Anterior cingulate cortex (tissue), 58 donors: ENCODE results near the gene NAGK.
"Not testable (repeated sequence)": the region's sequence is repeated elsewhere in the genome, so short reads cannot be mapped to it uniquely, and the experiment has no call there.

Experiments
- DNase-seq, 58 donors: peaks; one replicate each; lab custom pipeline; 2025; lab: John Stamatoyannopoulos, UW

Gene NAGK

GRCh38 chr2:71068218-71069035, at the start of gene NAGK:
TSS of gene NAGK (plus strand) at chr2:71068648. CDS start at chr2:71068684, 36 bp downstream.
- DNase-seq: peak; percentile 85 to 100 (median 98)

GRCh38 chr2:71019989-71020388, 48.5 kb upstream of the NAGK start:
- not testable (repeated sequence) for DNase-seq

- DNase-seq: not testable (repeated sequence)
Measured at GRCh38 chr2:71021394-71021793, 47.1 kb upstream of the NAGK start.

GRCh38 chr2:71023553-71024243, 44.8 kb upstream of the NAGK start:
- not testable (repeated sequence) for DNase-seq

GRCh38 chr2:71036296-71036695, 32.2 kb upstream of the NAGK start:
- DNase-seq: not testable (repeated sequence)

- DNase-seq: no peak
Measured at GRCh38 chr2:71042287-71042686, 26.2 kb upstream of the NAGK start.

GRCh38 chr2:71043531-71044407, 24.7 kb upstream of the NAGK start:
- DNase-seq: no peak

GRCh38 chr2:71045151-71045550, 23.3 kb upstream of the NAGK start:
- DNase-seq: no peak

- no peak for DNase-seq
Measured at GRCh38 chr2:71045865-71046548, 22.4 kb upstream of the NAGK start.

- no peak for DNase-seq
Measured at GRCh38 chr2:71048096-71048495, 20.4 kb upstream of the NAGK start.

- DNase-seq: not testable (repeated sequence)
Measured at GRCh38 chr2:71049704-71050360, 18.6 kb upstream of the NAGK start.

GRCh38 chr2:71055206-71055740, 13.2 kb upstream of the NAGK start:
- DNase-seq: not testable (repeated sequence)

- no peak for DNase-seq
Measured at GRCh38 chr2:71060211-71060610, 8.2 kb upstream of the NAGK start.

- peak in 32 of 58 donors; percentile 7 to 86 (median 34) for DNase-seq
Measured at GRCh38 chr2:71060871-71061270, 7.6 kb upstream of the NAGK start.

- DNase-seq: no peak
Measured at GRCh38 chr2:71063216-71063615, 5.2 kb upstream of the NAGK start.

- DNase-seq: no peak
Measured at GRCh38 chr2:71064110-71064611, 4.3 kb upstream of the NAGK start.

- DNase-seq: peak in 1 of 58 donors; percentile 43
Measured at GRCh38 chr2:71064754-71065621, 3.5 kb upstream of the NAGK start.

- DNase-seq: no peak
Measured at GRCh38 chr2:71066856-71067255, 1.6 kb upstream of the NAGK start.
